HG03558 (cell line): Measurements from ENCODE around the gene INAFM2.

ENCODE experiments used
- ATAC-seq: cut with Tn5 transposase; IDR thresholded peaks from one replicate; pipeline ENCODE4 v1.9.1; 2021; ENCODE audit warnings: moderate number of reproducible peaks; ENCODE audit not compliant: unreplicated experiment; ENCODE audit errors: extremely low read depth

The INAFM2 gene

GRCh38 chr15:40357246-40357645, 33.8 kb downstream of the INAFM2 start:
- ATAC-seq = no peak

- peak; percentile 53 for ATAC-seq
Measured at GRCh38 chr15:40357723-40358470, 34.4 kb downstream of the INAFM2 start, which contains the start of gene DISP2. Gene DISP2, plus strand, starts transcription at chr15:40358219. Its CDS starts 103 bp downstream, at chr15:40358322.

- no peak for ATAC-seq
Measured at GRCh38 chr15:40358471-40359353, 35.2 kb downstream of the INAFM2 start.

DNA sequence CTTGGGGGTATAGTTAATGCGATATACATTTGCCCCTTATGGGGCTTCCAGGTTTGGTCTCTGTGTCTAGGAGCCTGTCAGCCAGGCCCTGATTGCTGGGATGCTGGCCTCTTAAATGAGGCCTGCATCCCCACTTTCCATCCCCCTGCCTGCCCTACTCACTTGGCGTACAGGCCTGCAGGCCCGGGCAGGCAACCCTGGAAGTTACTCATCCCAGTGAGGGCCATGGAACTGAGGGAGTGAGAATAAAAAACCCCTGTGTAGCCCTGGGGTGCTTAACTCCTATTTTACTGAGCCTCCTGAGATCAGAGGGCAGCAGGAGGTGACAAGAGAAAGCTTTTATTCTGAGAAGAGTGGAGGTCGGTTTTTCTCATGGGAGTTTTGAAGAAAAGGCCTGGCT, 36.5 kb downstream of the INAFM2 start:
- ATAC-seq = no peak

- no peak for ATAC-seq
Measured at GRCh38 chr15:40361640-40362039, 38.1 kb downstream of the INAFM2 start.

- no peak for ATAC-seq
Measured at GRCh38 chr15:40363611-40364010, 40.1 kb downstream of the INAFM2 start.

DNA sequence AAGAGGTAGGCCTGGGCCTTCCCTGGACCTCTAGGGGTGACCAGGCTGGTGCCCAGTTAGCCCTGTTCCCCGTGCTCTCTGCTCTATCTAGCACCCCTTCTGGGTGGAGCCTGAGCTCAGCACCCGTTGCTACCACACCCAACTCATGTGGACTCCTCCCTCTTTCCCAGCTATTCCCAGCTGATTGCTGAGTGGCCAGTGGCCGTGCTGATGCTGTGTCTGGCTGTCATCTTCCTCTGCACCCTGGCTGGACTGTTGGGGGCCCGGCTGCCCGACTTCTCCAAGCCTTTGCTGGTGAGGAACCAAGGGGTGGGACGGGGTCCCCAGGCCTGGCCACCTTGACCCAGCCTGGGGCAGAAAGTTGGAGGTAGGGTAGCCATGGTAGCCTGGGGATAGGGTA, 40.8 kb downstream of the INAFM2 start:
- no peak for ATAC-seq

DNA sequence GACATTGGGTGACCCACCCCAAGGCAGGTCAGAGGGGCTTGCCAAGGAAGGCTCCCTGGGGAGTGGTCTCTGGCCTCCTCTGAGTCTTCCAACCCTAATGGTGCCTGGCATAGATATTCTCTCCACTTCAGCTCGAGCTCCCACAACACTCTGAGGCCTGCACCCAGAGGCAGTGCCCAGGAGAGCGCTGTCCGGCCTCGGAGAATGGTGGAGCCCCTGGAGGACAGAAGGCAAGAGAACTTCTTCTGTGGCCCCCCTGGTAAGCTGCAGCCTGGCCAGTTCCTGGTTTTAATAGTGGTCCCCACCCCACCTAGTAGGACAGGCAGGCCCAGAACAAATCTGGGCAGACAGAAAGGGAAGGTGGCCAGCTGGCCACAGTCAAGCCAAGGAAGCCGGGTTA, 41.5 kb downstream of the INAFM2 start:
- ATAC-seq = no peak

GRCh38 chr15:40365624-40366456, 42.3 kb downstream of the INAFM2 start:
- ATAC-seq = no peak

DNA sequence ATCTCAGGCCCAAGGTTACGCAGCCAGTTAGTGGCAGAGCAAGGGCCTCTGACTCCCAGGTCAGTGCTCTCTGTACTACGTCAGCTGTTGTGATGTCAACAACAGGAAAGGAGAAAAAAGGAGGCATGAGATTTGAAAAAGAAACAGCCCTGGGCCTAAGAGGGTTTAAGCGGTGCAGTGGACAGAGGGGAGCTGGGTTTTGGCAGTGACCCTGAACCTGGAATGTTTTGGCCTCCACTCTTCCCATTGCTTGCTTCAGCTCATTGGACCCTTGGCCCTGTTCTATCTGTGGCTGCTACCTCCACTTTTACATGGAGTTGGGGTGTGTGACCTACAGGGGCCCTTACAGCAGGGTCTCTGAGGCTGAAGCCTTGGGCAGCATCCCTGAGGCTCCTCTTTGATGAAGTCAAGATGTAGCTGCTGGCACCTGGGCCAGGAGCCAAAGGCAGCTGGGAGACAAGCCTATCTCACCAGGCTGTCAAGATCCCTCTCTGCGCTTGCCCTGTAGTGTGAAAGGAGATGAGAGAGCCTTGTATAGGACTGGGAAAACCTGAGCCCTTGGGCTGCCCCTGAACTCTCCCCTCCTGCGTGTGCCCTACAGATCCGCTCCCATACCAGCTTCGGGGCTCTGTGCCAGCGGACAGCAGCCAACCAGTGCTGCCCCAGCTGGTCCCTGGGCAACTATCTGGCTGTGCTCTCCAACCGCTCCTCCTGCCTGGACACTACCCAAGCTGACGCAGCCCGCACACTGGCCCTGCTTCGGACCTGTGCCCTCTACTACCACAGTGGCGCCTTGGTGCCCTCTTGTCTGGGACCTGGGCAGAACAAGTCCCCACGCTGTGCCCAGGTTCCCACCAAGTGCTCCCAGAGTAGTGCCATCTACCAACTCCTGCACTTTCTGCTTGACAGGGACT, 43.2 kb downstream of the INAFM2 start:
- ATAC-seq = no peak

- no peak for ATAC-seq
Measured at GRCh38 chr15:40367371-40367685, 43.8 kb downstream of the INAFM2 start.

- no peak for ATAC-seq
Measured at GRCh38 chr15:40367686-40368611, 44.5 kb downstream of the INAFM2 start.

GRCh38 chr15:40368719-40369473, 45.4 kb downstream of the INAFM2 start:
- ATAC-seq = no peak

- no peak for ATAC-seq
Measured at GRCh38 chr15:40369474-40369869, 46.0 kb downstream of the INAFM2 start.

GRCh38 chr15:40369971-40370370, 46.5 kb downstream of the INAFM2 start:
- ATAC-seq = no peak

GRCh38 chr15:40372981-40373380, 49.5 kb downstream of the INAFM2 start:
- ATAC-seq = no peak
